HFF-Myc (cell line): ENCODE measurements around the gene B3GAT3.

Experiments used
- DNase-seq: peaks from one replicate; pipeline ENCODE4 v3.0.0-alpha.2; 2011; ENCODE audit warnings: low read depth; ENCODE audit errors: extremely low read depth
- H3K4me3 ChIP-seq: replicated peaks from 2 replicates; pipeline ENCODE4 v1.5.1; 2011; ENCODE audit warnings: low read depth, mild to moderate bottlenecking, control low read depth, low read length
- TF ChIP-seq, protein P1 (sequence below): IDR thresholded peaks from 2 replicates; pipeline ENCODE4 v1.5.1; 2012; ENCODE audit warnings: mild to moderate bottlenecking, low read depth, low read length, control low read depth; ENCODE audit errors: missing control alignments

The B3GAT3 gene

DNA sequence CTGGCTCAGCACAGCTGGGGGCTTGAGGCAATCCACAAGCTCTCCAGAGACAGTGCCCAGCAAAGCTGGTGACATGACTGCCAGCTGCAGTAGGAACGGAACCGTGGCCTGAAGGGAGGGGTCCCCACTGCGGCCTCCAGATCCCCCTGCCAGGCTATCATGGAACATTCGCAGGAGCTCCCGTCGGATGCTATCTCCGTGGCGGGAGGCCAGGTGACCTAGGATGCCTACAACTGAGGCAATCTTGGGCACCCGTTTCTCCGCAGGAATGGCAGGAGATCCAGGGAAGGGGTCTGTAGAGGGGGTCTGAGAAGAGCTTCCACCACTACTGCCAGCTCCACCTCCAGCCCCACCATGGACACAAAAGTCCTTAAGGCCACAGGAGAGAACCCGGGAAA, 27.2 kb upstream of the B3GAT3 start:
- TF ChIP-seq, protein P1, sequence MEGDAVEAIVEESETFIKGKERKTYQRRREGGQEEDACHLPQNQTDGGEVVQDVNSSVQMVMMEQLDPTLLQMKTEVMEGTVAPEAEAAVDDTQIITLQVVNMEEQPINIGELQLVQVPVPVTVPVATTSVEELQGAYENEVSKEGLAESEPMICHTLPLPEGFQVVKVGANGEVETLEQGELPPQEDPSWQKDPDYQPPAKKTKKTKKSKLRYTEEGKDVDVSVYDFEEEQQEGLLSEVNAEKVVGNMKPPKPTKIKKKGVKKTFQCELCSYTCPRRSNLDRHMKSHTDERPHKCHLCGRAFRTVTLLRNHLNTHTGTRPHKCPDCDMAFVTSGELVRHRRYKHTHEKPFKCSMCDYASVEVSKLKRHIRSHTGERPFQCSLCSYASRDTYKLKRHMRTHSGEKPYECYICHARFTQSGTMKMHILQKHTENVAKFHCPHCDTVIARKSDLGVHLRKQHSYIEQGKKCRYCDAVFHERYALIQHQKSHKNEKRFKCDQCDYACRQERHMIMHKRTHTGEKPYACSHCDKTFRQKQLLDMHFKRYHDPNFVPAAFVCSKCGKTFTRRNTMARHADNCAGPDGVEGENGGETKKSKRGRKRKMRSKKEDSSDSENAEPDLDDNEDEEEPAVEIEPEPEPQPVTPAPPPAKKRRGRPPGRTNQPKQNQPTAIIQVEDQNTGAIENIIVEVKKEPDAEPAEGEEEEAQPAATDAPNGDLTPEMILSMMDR, result no peak
- DNase-seq, result no peak
- no peak overlapping the region for H3K4me3 ChIP-seq

DNA sequence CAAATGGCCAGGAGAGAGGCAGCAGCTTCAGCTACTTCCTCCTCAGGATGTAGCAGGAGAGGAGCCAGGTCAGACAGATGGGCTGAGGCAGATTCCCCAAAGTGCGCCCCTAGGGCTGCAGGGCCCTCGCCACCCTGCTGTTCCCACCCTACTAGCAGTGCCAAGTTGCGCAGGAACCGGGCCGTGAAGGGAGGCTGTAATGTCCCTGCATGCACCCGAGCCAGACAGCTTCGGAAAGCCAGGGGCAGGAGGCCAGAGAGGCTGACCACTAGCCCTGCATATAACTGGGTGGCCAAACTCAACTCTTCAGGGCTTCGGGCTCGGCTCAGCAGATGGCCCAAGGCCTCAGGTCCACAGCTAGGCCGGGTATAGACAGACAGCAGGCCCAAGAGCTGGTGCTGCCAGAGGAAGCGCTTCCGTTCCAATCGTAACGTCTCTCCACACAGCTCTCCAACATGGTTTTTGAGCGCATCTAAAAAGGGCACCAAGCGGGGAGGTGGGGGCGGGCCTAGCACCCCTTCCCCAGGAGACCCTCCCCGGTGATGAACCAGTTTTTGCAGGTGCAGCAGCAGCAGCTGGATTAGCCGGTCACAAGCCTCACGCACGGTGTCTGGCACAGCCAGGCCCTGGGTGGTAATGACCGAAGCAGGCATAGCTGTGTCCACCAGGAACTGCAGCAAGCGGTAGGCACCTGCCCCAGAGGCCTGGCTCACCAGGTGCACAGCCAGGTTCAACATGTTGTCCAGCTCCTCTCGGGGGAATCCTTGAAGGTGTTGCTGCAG, 26.6 kb upstream of the B3GAT3 start:
- DNase-seq, result no peak
- no peak overlapping the region for H3K4me3 ChIP-seq
- TF ChIP-seq, protein P1, result no peak

- H3K4me3 ChIP-seq, result no peak overlapping the region
- TF ChIP-seq, protein P1, result no peak
- no peak for DNase-seq
Observed at GRCh38 chr11:62647609-62648005, 25.8 kb upstream of the B3GAT3 start.

GRCh38 chr11:62646825-62647608, 25.2 kb upstream of the B3GAT3 start:
- H3K4me3 ChIP-seq, result peak overlapping the region; percentile 96
- TF ChIP-seq, protein P1, result no peak
- no peak for DNase-seq

DNA sequence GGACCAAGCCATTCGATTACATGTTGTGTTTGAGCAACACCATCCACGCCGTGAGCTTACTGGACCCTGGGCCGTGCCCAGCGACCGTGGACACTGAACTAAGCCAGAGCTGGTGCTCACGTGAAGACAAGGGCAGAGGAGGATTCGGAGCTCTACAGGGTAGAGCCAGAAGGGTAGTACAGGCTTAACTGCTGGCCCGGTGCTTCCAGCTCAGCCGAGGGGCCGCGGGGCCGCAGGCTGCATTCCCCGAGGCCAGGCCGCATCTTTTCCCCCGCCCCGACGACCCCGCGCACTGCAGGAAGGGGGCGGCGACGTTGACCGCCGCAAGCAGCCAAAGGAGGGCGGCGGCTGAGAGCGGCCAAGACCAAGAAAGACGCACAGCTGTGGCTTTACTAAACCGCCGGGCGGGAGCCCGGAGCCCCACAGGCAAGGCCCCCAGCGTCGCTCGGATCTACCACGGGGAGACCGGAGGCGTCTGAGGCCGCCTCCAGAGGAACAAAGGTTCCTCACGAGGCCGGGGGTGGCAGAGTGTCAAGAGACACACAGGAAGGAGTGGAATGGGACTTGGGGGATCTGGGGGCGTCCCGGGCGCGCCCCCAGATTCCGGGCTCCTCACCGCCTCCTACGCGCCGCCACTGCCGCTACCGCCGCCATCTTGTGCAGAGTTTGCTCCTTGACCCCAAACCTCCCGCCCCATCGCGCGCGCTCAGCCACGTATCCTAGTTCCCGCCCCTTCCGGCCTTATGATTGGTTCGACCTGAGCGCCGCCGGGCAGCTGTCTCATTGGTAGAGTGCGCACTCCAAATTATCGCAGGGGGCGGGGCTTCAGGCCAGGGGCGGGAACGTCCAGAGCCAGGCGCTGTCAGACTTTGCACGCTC, 24.4 kb upstream of the B3GAT3 start, which contains the start of gene GANAB:
TSS of gene GANAB (minus strand) at position 668 of the 879 bp plus-strand sequence. CDS start at position 654, 14 bp downstream.
- DNase-seq, result peak; percentile 91
- TF ChIP-seq, protein P1, result no peak
- H3K4me3 ChIP-seq, result peak within 1 kb of the TSS; percentile 96

DNA sequence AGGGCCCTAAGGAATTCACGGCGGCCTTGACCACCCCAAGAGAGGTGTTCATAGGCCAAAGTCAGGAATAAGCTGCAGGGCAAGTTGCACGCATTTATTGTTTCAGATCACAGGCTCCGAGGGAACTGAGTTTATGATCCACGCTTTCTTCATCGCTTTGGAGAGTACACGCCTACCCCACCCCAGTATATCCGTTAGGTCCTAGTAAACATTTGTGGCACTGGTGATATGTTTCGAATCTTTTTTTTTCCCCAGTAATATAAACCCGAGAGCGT, 23.8 kb upstream of the B3GAT3 start:
- no peak for DNase-seq
- H3K4me3 ChIP-seq, result peak overlapping the region; percentile 96
- TF ChIP-seq, protein P1, result no peak
